Measurements from ENCODE around the gene RNASE4.

RNASE4 gene

DNA sequence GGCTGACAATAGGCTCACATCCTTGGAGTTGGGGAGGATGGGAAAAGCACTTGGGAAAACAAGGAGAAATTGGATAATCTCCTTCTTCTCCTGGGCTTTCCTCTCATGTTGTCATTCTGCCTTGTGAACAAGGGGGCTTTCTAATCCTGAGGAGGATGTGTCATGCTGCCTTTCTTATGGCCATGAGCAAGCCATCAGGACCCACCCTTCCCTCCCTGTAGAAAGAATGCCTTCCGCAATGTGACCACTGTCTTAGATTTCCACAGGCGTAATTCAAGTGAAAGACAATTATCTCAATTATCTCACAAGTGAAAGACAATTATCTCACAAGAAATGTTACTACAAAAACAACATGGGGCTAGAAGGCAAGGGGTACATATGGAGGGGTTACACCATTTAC, 39.8 kb upstream of the RNASE4 start:
- Histone ChIP-seq H3K4me3 (ENCODE audit: low read length) (no peak overlapping the region), H3K36me3 (ENCODE audit: control insufficient read depth, low read length) (no peaks in the 10 kb centered on the region), H3K27me3 (ENCODE audit: control insufficient read depth, low read length) (peaks cover 2% of the 10 kb centered on the region; the same call in 1 of the 2 replicates), H3K27ac (ENCODE audit: low read depth, low read length) (no peak overlapping the region), H4K20me1 (ENCODE audit: control insufficient read depth, insufficient read depth, low read depth, low read length) (no peaks in the 10 kb centered on the region), H3K4me2 (ENCODE audit: low read length) (no peak overlapping the region), H3K79me2 (ENCODE audit: control insufficient read depth, low read length) (no peaks in the 10 kb centered on the region), H3F3A (ENCODE audit: control insufficient read depth, insufficient read depth) (no peaks in the 10 kb centered on the region), H3K4me1 (ENCODE audit: control insufficient read depth, low read length) (no peaks in the 10 kb centered on the region), H3K9me3 (ENCODE audit: control insufficient read depth, insufficient read depth, low read length) (no peaks in the 10 kb centered on the region), H3K9me2 (replicated peaks; ENCODE audit: control insufficient read depth, low read length) (no peaks in the 10 kb centered on the region)
- no peak for TF ChIP-seq EZH2phosphoT487 (IDR thresholded peaks at IDR 0.05; ENCODE audit: borderline replicate concordance, low read length)
- TF ChIP-seq, protein P1, sequence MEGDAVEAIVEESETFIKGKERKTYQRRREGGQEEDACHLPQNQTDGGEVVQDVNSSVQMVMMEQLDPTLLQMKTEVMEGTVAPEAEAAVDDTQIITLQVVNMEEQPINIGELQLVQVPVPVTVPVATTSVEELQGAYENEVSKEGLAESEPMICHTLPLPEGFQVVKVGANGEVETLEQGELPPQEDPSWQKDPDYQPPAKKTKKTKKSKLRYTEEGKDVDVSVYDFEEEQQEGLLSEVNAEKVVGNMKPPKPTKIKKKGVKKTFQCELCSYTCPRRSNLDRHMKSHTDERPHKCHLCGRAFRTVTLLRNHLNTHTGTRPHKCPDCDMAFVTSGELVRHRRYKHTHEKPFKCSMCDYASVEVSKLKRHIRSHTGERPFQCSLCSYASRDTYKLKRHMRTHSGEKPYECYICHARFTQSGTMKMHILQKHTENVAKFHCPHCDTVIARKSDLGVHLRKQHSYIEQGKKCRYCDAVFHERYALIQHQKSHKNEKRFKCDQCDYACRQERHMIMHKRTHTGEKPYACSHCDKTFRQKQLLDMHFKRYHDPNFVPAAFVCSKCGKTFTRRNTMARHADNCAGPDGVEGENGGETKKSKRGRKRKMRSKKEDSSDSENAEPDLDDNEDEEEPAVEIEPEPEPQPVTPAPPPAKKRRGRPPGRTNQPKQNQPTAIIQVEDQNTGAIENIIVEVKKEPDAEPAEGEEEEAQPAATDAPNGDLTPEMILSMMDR (IDR thresholded peaks at IDR 0.05; ENCODE audit: low read depth, low read length, poor library complexity, severe bottlenecking) = no peak

DNA sequence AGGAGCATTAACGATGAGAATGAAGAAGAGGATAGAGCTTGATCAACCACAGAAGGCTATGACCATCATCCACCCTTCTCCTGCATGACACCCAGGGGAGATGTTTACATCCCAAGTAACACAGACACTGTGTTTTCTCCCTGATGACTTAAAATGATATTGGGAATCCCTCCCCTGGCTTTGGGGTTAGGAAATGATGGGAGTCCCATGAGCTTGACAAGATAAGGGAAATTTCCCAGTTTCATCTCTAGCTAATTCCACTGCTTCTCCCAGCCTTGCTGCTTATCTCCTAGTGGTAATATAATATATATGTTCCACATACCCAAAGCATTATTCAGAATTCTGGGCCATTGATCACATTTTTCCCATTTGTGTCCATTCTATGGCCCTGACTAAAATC, 38.9 kb upstream of the RNASE4 start:
- Histone ChIP-seq H3K4me3 (ENCODE audit: low read length) (no peak overlapping the region), H3F3A (ENCODE audit: control insufficient read depth, insufficient read depth) (no peaks in the 10 kb centered on the region), H3K9me3 (ENCODE audit: control insufficient read depth, insufficient read depth, low read length) (no peaks in the 10 kb centered on the region), H3K27me3 (ENCODE audit: control insufficient read depth, low read length) (peaks cover 2% of the 10 kb centered on the region; the same call in 1 of the 2 replicates), H3K79me2 (ENCODE audit: control insufficient read depth, low read length) (no peaks in the 10 kb centered on the region), H3K4me2 (ENCODE audit: low read length) (no peak overlapping the region), H4K20me1 (ENCODE audit: control insufficient read depth, insufficient read depth, low read depth, low read length) (no peaks in the 10 kb centered on the region), H3K9me2 (replicated peaks; ENCODE audit: control insufficient read depth, low read length) (no peaks in the 10 kb centered on the region), H3K4me1 (ENCODE audit: control insufficient read depth, low read length) (no peaks in the 10 kb centered on the region), H3K27ac (ENCODE audit: low read depth, low read length) (no peak overlapping the region), H3K36me3 (ENCODE audit: control insufficient read depth, low read length) (no peaks in the 10 kb centered on the region)
- TF ChIP-seq, protein P1 (IDR thresholded peaks at IDR 0.05; ENCODE audit: low read depth, low read length, poor library complexity, severe bottlenecking) = no peak
- no peak for TF ChIP-seq EZH2phosphoT487 (IDR thresholded peaks at IDR 0.05; ENCODE audit: borderline replicate concordance, low read length)

DNA sequence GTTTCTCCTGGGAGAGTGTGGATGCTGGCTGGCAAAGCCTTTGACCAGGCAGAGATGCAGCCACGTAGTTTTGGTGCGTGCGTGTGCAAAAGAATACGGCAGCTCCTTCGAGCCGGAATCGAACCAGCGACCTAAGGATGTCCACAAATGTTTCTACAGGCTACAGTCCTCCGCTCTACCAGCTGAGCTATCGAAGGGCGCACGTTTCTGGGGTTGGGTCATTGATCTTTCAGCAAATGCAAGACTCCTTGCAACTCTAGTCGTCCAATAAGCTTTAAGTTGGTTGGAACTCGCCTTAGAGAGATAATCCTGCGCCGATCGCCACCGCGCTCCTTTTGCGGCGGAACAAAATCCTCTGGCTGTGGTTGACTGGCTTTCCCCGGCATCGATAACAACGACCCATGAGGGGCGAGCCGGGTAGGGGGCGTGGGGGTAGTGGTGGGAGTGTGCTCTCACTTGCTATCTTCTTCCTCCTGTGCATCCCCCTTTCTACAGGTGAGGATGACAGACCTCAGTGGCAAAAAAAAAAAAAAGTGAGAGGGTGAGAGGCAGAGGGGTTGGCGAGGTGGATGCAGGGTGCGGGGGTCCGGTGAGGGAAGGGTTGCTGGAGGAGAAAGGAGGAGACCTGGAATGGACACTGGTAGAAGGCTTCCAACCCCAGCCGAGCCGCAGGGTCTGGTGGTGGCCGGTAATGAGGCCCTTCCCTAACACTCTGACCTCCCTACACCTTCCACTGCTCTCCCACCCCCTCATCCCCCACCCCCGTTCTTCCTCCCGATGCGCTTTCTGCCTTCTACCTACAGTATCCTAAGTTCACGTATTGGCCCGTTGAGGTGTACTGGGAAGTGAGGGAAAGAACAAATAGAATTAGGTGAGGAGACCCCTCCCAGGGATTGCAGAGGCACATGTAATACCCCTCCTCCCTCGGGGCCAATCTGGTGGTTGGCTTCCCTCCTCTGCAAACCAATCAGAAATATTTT, 31.1 kb upstream of the RNASE4 start:
- Histone ChIP-seq H3K79me2 (ENCODE audit: control insufficient read depth, low read length) (no peaks in the 10 kb centered on the region), H3K27me3 (ENCODE audit: control insufficient read depth, low read length) (peaks cover 40% of the 10 kb centered on the region), H3K36me3 (ENCODE audit: control insufficient read depth, low read length) (no peaks in the 10 kb centered on the region), H3F3A (ENCODE audit: control insufficient read depth, insufficient read depth) (no peaks in the 10 kb centered on the region), H3K27ac (ENCODE audit: low read depth, low read length) (no peak overlapping the region), H4K20me1 (ENCODE audit: control insufficient read depth, insufficient read depth, low read depth, low read length) (no peaks in the 10 kb centered on the region), H3K4me2 (ENCODE audit: low read length) (no peak overlapping the region), H3K4me1 (ENCODE audit: control insufficient read depth, low read length) (no peaks in the 10 kb centered on the region), H3K9me3 (ENCODE audit: control insufficient read depth, insufficient read depth, low read length) (no peaks in the 10 kb centered on the region), H3K4me3 (ENCODE audit: low read length) (no peak overlapping the region), H3K9me2 (replicated peaks; ENCODE audit: control insufficient read depth, low read length) (no peaks in the 10 kb centered on the region)
- TF ChIP-seq EZH2phosphoT487 (IDR thresholded peaks at IDR 0.05; ENCODE audit: borderline replicate concordance, low read length) = no peak
- TF ChIP-seq, protein P1 (IDR thresholded peaks at IDR 0.05; ENCODE audit: low read depth, low read length, poor library complexity, severe bottlenecking) = no peak
